Measurements from ENCODE around the gene ESR2. TPM values are rescaled to one million over a fixed set of nuclear protein-coding genes. Genes with fewer than 3 reads are reported as not detected.

Gene ESR2
- total and polyA plus RNA-seq, 4 donors = 0.11 to 3.4 (median 0.37) TPM

- ATAC-seq (ENCODE audit: insufficient read depth, low FRiP score) = no peak
These were observed 47.5 kb downstream of the ESR2 start for GRCh38 chr14:64246688-64247087.

GRCh38 chr14:64245491-64245890, 48.7 kb downstream of the ESR2 start:
- 90 to 92% methylated on average over 4 of the region's 4 CpGs for whole genome bisulfite sequencing, 2 donors
- TF ChIP-seq, protein P1, sequence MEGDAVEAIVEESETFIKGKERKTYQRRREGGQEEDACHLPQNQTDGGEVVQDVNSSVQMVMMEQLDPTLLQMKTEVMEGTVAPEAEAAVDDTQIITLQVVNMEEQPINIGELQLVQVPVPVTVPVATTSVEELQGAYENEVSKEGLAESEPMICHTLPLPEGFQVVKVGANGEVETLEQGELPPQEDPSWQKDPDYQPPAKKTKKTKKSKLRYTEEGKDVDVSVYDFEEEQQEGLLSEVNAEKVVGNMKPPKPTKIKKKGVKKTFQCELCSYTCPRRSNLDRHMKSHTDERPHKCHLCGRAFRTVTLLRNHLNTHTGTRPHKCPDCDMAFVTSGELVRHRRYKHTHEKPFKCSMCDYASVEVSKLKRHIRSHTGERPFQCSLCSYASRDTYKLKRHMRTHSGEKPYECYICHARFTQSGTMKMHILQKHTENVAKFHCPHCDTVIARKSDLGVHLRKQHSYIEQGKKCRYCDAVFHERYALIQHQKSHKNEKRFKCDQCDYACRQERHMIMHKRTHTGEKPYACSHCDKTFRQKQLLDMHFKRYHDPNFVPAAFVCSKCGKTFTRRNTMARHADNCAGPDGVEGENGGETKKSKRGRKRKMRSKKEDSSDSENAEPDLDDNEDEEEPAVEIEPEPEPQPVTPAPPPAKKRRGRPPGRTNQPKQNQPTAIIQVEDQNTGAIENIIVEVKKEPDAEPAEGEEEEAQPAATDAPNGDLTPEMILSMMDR (IDR thresholded peaks at IDR 0.05; ENCODE audit: control extremely low read depth, extremely low read depth) = no peak

More at GRCh38 chr14:64246688-64247087, 47.5 kb downstream of the ESR2 start:
- Histone ChIP-seq H3K36me3 (ENCODE audit: control insufficient read depth in 4 of 4, insufficient read depth in 4 of 4, low read length in 4 of 4) (no peaks in the 10 kb centered on the region), H3K27ac (ENCODE audit: low read depth in 1 of 2, low read length in 1 of 2) (no peak overlapping the region), H3K9ac (ENCODE audit: insufficient read depth in 1 of 2, low read length in 2 of 2) (no peak overlapping the region), H3K27me3 (ENCODE audit: control insufficient read depth in 3 of 3, insufficient read depth in 3 of 3, low read length in 2 of 3) (no peaks in the 10 kb centered on the region), H3K4me3 (no peak overlapping the region), H3K9me3 (ENCODE audit: control insufficient read depth in 4 of 4, insufficient read depth in 3 of 4, low read length in 3 of 4) (no peaks in the 10 kb centered on the region), H3K4me1 (ENCODE audit: control insufficient read depth in 5 of 5, insufficient read depth in 5 of 5, low read length in 5 of 5) (peaks cover 0 to 11% (median 0%) of the 10 kb centered on the region in 5 donors)
- no peak for DNase-seq
- TF ChIP-seq, protein P1 (IDR thresholded peaks at IDR 0.05; ENCODE audit: control extremely low read depth, extremely low read depth) = no peak

DNA sequence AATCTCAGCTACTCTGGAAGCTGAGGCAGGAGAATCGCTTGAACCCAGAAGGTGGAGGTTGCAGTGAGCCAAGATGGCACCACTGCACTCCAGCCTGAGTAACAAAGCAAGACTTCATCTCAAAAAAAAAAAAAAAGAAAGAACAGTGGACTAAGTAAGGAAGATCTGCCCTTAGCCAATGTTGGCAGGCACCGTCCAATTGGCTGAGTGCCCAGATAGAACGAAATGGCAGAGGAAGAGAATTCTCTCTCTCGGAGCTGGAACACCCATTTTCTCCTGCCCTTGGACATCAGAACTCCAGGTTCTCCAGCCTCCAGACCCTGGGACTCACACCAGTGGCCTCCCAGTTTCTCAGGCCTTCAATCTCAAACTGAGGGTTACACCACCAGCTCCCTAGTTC, 49.9 kb downstream of the ESR2 start:
- H3K27ac ChIP-seq (ENCODE audit: low read depth in 1 of 2, low read length in 1 of 2) = no peak overlapping the region
- TF ChIP-seq, protein P1 (IDR thresholded peaks at IDR 0.05; ENCODE audit: control extremely low read depth, extremely low read depth) = no peak
- DNase-seq (peak; percentile 34 to 42 (median 35)), ATAC-seq (ENCODE audit: insufficient read depth, low FRiP score) (no peak)
- H3K4me1 ChIP-seq (ENCODE audit: control insufficient read depth in 5 of 5, insufficient read depth in 5 of 5, low read length in 5 of 5) = peaks cover 0 to 8% (median 0%) of the 10 kb centered on the region in 5 donors
- WGBS, 2 donors = 52 to 53% methylated on average over 4 of the region's 4 CpGs
- H3K9ac ChIP-seq (ENCODE audit: insufficient read depth in 1 of 2, low read length in 2 of 2) = no peak overlapping the region
- H3K4me3 ChIP-seq = no peak overlapping the region
- no peaks in the 10 kb centered on the region for H3K9me3 ChIP-seq (ENCODE audit: control insufficient read depth in 4 of 4, insufficient read depth in 3 of 4, low read length in 3 of 4)
- H3K36me3 ChIP-seq (ENCODE audit: control insufficient read depth in 4 of 4, insufficient read depth in 4 of 4, low read length in 4 of 4) = no peaks in the 10 kb centered on the region
- no peaks in the 10 kb centered on the region for H3K27me3 ChIP-seq (ENCODE audit: control insufficient read depth in 3 of 3, insufficient read depth in 3 of 3, low read length in 2 of 3)

More at GRCh38 chr14:64245491-64245890, 48.7 kb downstream of the ESR2 start:
- DNase-seq = no peak
- Histone ChIP-seq H3K27me3 (ENCODE audit: control insufficient read depth in 3 of 3, insufficient read depth in 3 of 3, low read length in 2 of 3) (no peaks in the 10 kb centered on the region), H3K27ac (ENCODE audit: low read depth in 1 of 2, low read length in 1 of 2) (no peak overlapping the region), H3K4me1 (ENCODE audit: control insufficient read depth in 5 of 5, insufficient read depth in 5 of 5, low read length in 5 of 5) (peaks cover 0 to 11% (median 0%) of the 10 kb centered on the region in 5 donors), H3K36me3 (ENCODE audit: control insufficient read depth in 4 of 4, insufficient read depth in 4 of 4, low read length in 4 of 4) (no peaks in the 10 kb centered on the region), H3K9ac (ENCODE audit: insufficient read depth in 1 of 2, low read length in 2 of 2) (no peak overlapping the region), H3K4me3 (no peak overlapping the region), H3K9me3 (ENCODE audit: control insufficient read depth in 4 of 4, insufficient read depth in 3 of 4, low read length in 3 of 4) (no peaks in the 10 kb centered on the region)
- no peak for ATAC-seq (ENCODE audit: insufficient read depth, low FRiP score)

- no peak overlapping the region for H3K9ac ChIP-seq (ENCODE audit: insufficient read depth in 1 of 2, low read length in 2 of 2)
These were observed 55.5 kb downstream of the ESR2 start for GRCh38 chr14:64238631-64239030.

More at GRCh38 chr14:64238631-64239030, 55.5 kb downstream of the ESR2 start:
- Histone ChIP-seq H3K9me3 (ENCODE audit: control insufficient read depth in 4 of 4, insufficient read depth in 3 of 4, low read length in 3 of 4) (peaks cover 0 to 1% (median 0%) of the 10 kb centered on the region in 4 donors), H3K36me3 (ENCODE audit: control insufficient read depth in 4 of 4, insufficient read depth in 4 of 4, low read length in 4 of 4) (no peaks in the 10 kb centered on the region), H3K27me3 (ENCODE audit: control insufficient read depth in 3 of 3, insufficient read depth in 3 of 3, low read length in 2 of 3) (no peaks in the 10 kb centered on the region), H3K4me1 (ENCODE audit: control insufficient read depth in 5 of 5, insufficient read depth in 5 of 5, low read length in 5 of 5) (peaks cover 0 to 9% (median 1%) of the 10 kb centered on the region in 5 donors), H3K4me3 (no peak overlapping the region), H3K27ac (ENCODE audit: low read depth in 1 of 2, low read length in 1 of 2) (no peak overlapping the region)
- ATAC-seq (ENCODE audit: insufficient read depth, low FRiP score) = no peak
- peak in 1 of 3 donors; percentile 29 for DNase-seq
- 18 to 24% methylated on average over 2 of the region's 2 CpGs for WGBS, 2 donors
- TF ChIP-seq, protein P1 (IDR thresholded peaks at IDR 0.05; ENCODE audit: control extremely low read depth, extremely low read depth) = no peak

Data from lung (tissue), 12 donors.